ENCODE data around the gene FGD5.
"Not testable (repeated sequence)": the region's sequence is repeated elsewhere in the genome, so short reads cannot be mapped to it uniquely, and the experiment has no call there.

The FGD5 gene

GRCh38 chr3:14883226-14883625, 64.5 kb downstream of the FGD5 start:
- DNase-seq, result no peak

- DNase-seq, result no peak
These were observed 65.9 kb downstream of the FGD5 start for GRCh38 chr3:14884665-14885064.

GRCh38 chr3:14885307-14885706, 66.5 kb downstream of the FGD5 start:
- DNase-seq, result no peak

GRCh38 chr3:14886101-14886500, 67.3 kb downstream of the FGD5 start:
- no peak for DNase-seq

GRCh38 chr3:14889205-14889604, 70.4 kb downstream of the FGD5 start:
- DNase-seq, result no peak

GRCh38 chr3:14889943-14890342, 71.2 kb downstream of the FGD5 start:
- DNase-seq, result no peak

- no peak for DNase-seq
These were observed 71.7 kb downstream of the FGD5 start for GRCh38 chr3:14890476-14890875.

- DNase-seq, result no peak
These were observed 72.7 kb downstream of the FGD5 start for GRCh38 chr3:14891135-14892132.

- DNase-seq, result no peak
These were observed 73.5 kb downstream of the FGD5 start for GRCh38 chr3:14892226-14892625.

GRCh38 chr3:14894085-14894484, 75.3 kb downstream of the FGD5 start:
- DNase-seq, result no peak

- DNase-seq, result no peak
These were observed 78.5 kb downstream of the FGD5 start for GRCh38 chr3:14897266-14897665.

- no peak for DNase-seq
These were observed 80.2 kb downstream of the FGD5 start for GRCh38 chr3:14898929-14899328.

- DNase-seq, result no peak
These were observed 81.3 kb downstream of the FGD5 start for GRCh38 chr3:14899993-14900618.

- no peak for DNase-seq
These were observed 82.4 kb downstream of the FGD5 start for GRCh38 chr3:14900881-14901873.

GRCh38 chr3:14902719-14903118, 84.0 kb downstream of the FGD5 start:
- no peak for DNase-seq

GRCh38 chr3:14903501-14903900, 84.7 kb downstream of the FGD5 start:
- DNase-seq, result not testable (repeated sequence)

GRCh38 chr3:14905055-14905657, 86.4 kb downstream of the FGD5 start:
- DNase-seq, result no peak

- DNase-seq, result no peak
These were observed 87.7 kb downstream of the FGD5 start for GRCh38 chr3:14906355-14906971.

- no peak for DNase-seq
These were observed 88.5 kb downstream of the FGD5 start for GRCh38 chr3:14907043-14907966.

GRCh38 chr3:14909250-14909649, 90.5 kb downstream of the FGD5 start:
- DNase-seq, result no peak

GRCh38 chr3:14911651-14912050, 92.9 kb downstream of the FGD5 start:
- DNase-seq, result no peak
